Neutrophil (primary cell): ENCODE measurements around the gene INSC.

ENCODE experiments used
- H3K27ac ChIP-seq: fragments of 200-600 bp; sonication (generic); 2 replicates; pipeline ENCODE4 v1.5.1; 2016; ENCODE audit warnings: mild to moderate bottlenecking, moderate library complexity
- H3K27me3 ChIP-seq: fragments of 200-600 bp; sonication (generic); 2 replicates; pipeline ENCODE4 v1.6.0; 2016; ENCODE audit warnings: mild to moderate bottlenecking
- H3K36me3 ChIP-seq: fragments of 200-600 bp; sonication (generic); 2 replicates; pipeline ENCODE4 v1.5.1; 2017
- H3K4me1 ChIP-seq, 2 experiments: fragments of 200-600 bp in 1 of 2; sonication (generic) in 1 of 2; 1 replicate in 1 of 2; 2 replicates in 1 of 2; pipeline versions ENCODE4 v1.5.1 to v1.6.1; 2013 to 2016; ENCODE audit warnings: low read depth in 1 of 2, low read length in 1 of 2, mild to moderate bottlenecking in 1 of 2, moderate library complexity in 1 of 2; ENCODE audit not compliant: control insufficient read depth in 1 of 2, insufficient read depth in 1 of 2
- H3K4me3 ChIP-seq, 2 experiments: fragments of 200-600 bp in 1 of 2; sonication (generic) in 1 of 2; 1 replicate in 1 of 2; 2 replicates in 1 of 2; pipeline ENCODE4 v1.5.1; 2013 to 2016; ENCODE audit warnings: low read depth in 1 of 2, low read length in 1 of 2, mild to moderate bottlenecking in 1 of 2, moderate library complexity in 1 of 2
- H3K9me3 ChIP-seq: fragments of 200-600 bp; sonication (generic); 2 replicates; pipeline ENCODE4 v1.5.1; 2016
- CTCF ChIP-seq: fragments of 200-600 bp; sonication (generic); IDR thresholded peaks from 2 replicates; pipeline ENCODE4 v1.5.1; 2016; ENCODE audit warnings: antibody characterized with exemption

Gene INSC

DNA sequence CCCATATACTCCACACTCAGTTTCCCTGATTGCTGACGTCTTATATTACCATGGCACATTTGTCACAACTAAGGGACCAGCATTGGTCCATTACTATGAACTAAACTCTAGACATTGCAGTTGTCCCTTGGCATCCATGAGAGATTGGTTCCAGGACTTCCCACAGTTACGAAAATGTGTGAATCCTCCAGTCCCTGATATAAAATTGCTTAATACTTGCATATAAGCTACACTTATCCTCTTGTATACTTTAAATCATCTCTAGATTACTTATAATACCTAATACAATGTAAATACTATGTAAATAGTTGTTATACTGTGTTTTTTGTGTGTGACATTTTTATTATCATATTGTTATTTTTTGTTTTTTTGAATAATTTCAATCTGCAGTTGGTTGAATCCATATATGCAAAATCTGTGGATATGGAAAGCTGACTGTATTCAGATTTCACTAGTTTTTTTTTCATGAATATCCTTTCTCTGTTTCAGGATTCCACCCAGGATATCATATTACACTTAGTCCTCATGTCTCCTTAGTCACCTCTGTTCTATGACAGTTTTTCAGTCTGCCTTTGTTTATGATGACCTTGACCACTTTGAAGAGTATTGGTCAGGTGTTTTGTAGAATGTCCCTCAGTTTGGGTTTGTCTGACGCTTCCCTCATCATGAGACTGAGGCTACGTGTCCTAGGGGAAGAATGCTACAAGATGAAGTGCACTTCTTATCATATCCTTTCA lies 55.3 kb downstream of the INSC start:
- Histone ChIP-seq H3K9me3 (no peaks in the 10 kb centered on the region), H3K36me3 (no peaks in the 10 kb centered on the region), H3K4me1 (peaks cover 33 to 34% of the 10 kb centered on the region in 2 experiments), H3K27ac (no peak overlapping the region), H3K4me3 (no peak overlapping the region), H3K27me3 (no peaks in the 10 kb centered on the region)
- TF ChIP-seq CTCF, result no peak

GRCh38 chr11:15170698-15171097 lies 56.0 kb downstream of the INSC start:
- no peak overlapping the region for H3K27ac ChIP-seq
- H3K4me3 ChIP-seq, result no peak overlapping the region
- no peaks in the 10 kb centered on the region for H3K36me3 ChIP-seq
- TF ChIP-seq CTCF, result no peak
- H3K4me1 ChIP-seq, result peaks cover 26 to 28% of the 10 kb centered on the region in 2 experiments
- no peaks in the 10 kb centered on the region for H3K9me3 ChIP-seq
- H3K27me3 ChIP-seq, result no peaks in the 10 kb centered on the region

DNA sequence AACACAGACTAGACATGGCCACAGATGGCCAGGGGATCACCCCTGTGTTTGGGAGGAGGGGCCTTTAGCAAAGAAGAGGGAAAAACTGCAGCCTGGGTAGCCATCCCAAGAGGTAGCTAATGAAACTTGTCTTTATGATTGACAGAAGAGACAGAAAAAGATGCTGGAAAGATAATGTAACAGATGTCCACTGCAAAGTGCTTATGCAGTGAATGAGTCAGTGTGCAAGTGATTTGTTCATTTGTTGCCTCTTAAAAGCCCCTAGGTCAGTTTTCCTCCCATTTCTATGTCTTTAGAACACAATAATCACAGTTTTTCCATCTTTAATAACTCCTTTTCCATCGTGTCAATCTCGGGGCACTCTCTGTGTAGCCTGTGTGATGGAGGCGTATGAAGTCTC lies 57.2 kb downstream of the INSC start:
- TF ChIP-seq CTCF, result no peak

GRCh38 chr11:15175831-15176230 lies 61.1 kb downstream of the INSC start:
- Histone ChIP-seq H3K9me3 (no peaks in the 10 kb centered on the region), H3K36me3 (no peaks in the 10 kb centered on the region), H3K4me3 (no peak overlapping the region), H3K4me1 (peaks cover 35 to 50% of the 10 kb centered on the region in 2 experiments), H3K27me3 (no peaks in the 10 kb centered on the region), H3K27ac (no peak overlapping the region)
- TF ChIP-seq CTCF, result no peak

More for the DNA sequence above, 57.2 kb downstream of the INSC start:
- peaks cover 17 to 21% of the 10 kb centered on the region in 2 experiments for H3K4me1 ChIP-seq
- H3K4me3 ChIP-seq, result no peak overlapping the region
- no peaks in the 10 kb centered on the region for H3K9me3 ChIP-seq
- no peaks in the 10 kb centered on the region for H3K36me3 ChIP-seq
- no peaks in the 10 kb centered on the region for H3K27me3 ChIP-seq
- no peak overlapping the region for H3K27ac ChIP-seq

- no peak overlapping the region for H3K4me3 ChIP-seq
- TF ChIP-seq CTCF, result no peak
- H3K4me1 ChIP-seq, result peaks cover 35 to 52% of the 10 kb centered on the region in 2 experiments
- H3K36me3 ChIP-seq, result no peaks in the 10 kb centered on the region
- no peak overlapping the region for H3K27ac ChIP-seq
- no peaks in the 10 kb centered on the region for H3K9me3 ChIP-seq
- no peaks in the 10 kb centered on the region for H3K27me3 ChIP-seq
Observed at GRCh38 chr11:15176646-15177163, 62.0 kb downstream of the INSC start.
